ENCODE data around the gene CRYGC.

The CRYGC gene

GRCh38 chr2:208092093-208092832 lies 37.4 kb downstream of the CRYGC start:
- DNase-seq = no peak

- no peak for DNase-seq
Measured at GRCh38 chr2:208090420-208090819, 39.2 kb downstream of the CRYGC start.

DNA sequence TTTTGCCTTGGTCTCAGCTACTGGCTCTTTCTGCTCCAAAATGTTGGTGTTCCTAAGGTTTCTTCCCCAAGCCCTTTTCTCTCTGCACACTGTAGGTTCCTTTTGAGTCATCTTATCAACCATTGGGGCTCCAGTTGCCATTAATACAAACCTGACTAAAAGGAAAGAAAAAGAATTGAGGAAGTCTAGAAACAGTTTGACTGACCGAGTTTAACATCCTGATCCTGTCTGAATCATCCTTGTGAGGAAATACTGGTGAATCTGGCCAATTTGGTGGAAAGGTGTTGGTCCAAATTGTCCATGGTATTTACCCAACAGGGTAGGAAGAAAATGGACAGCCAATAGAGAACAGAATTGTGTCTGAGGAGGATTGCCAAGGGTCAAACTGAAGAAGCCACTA lies 43.6 kb downstream of the CRYGC start:
- no peak for DNase-seq

- no peak for DNase-seq
Measured at GRCh38 chr2:208083807-208084206, 45.8 kb downstream of the CRYGC start.

Data from NCI-H510A treated with DMSO at 0.1 percent for 48 hours (cell line).